ENCODE results near the gene SEC22C. TPM values are rescaled to one million over a fixed set of nuclear protein-coding genes. Genes with fewer than 3 reads are reported as not detected.
A peak's percentile ranks its signal among the peaks of the same experiment; 100 is the strongest.

Gene SEC22C
- total RNA-seq, 2 donors from 2014 or later, result 17.1 to 17.5 TPM

DNA sequence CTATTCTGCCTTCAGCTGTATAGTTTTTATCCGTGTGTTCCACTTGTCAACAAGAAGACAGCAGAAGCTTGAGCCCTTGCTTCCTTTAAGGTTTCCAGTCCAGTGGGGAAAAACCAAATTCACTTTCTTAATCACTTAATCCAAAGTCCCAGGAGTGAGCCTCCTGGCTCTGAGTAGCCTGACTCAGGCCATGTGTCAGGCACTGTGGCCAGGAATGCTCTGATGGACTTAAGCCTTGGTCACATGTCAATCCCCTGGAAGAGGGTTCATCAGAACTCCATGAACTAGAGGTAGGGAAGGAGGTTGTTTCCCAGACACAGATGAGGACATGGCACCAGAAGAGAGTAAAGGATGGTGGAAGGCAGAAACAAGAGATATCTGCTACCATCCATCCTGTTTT, 70.6 kb downstream of the SEC22C start:
- Histone ChIP-seq H3K9ac (ENCODE audit: low read depth in 2 of 2, low read length in 2 of 2) (peak overlapping the region in 1 of 2 donors; percentile 13), H3K36me3 (no peaks in the 10 kb centered on the region), H3K4me1 (peaks cover 32% of the 10 kb centered on the region), H3K4me3 (no peak overlapping the region), H3K27ac (peak overlapping the region; percentile 58), H3K9me3 (no peaks in the 10 kb centered on the region), H3K27me3 (no peaks in the 10 kb centered on the region)
- no peak for TF ChIP-seq CTCF (IDR thresholded peaks at IDR 0.05)
- DNase-seq, result no peak
- intact Hi-C loops (cut with DNase I), result no loop called here

- peaks cover 26% of the 10 kb centered on the region for H3K4me1 ChIP-seq
These were observed 71.4 kb downstream of the SEC22C start for GRCh38 chr3:42510325-42510724.

GRCh38 chr3:42509111-42509510, 72.7 kb downstream of the SEC22C start:
- peak overlapping the region in 1 of 2 donors; percentile 35 for H3K9ac ChIP-seq (ENCODE audit: low read depth in 2 of 2, low read length in 2 of 2)
- H3K27ac ChIP-seq, result no peak overlapping the region
- H3K4me1 ChIP-seq, result peaks cover 22% of the 10 kb centered on the region
- no peak for DNase-seq
- H3K27me3 ChIP-seq, result no peaks in the 10 kb centered on the region
- intact Hi-C loops (cut with DNase I), result no loop called here
- H3K9me3 ChIP-seq, result no peaks in the 10 kb centered on the region
- H3K4me3 ChIP-seq, result no peak overlapping the region
- H3K36me3 ChIP-seq, result no peaks in the 10 kb centered on the region
- no peak for TF ChIP-seq CTCF (IDR thresholded peaks at IDR 0.05)

More at GRCh38 chr3:42510325-42510724, 71.4 kb downstream of the SEC22C start:
- peak; percentile 66 for DNase-seq
- no peaks in the 10 kb centered on the region for H3K27me3 ChIP-seq
- no peaks in the 10 kb centered on the region for H3K36me3 ChIP-seq
- peak overlapping the region in 1 of 2 donors; percentile 35 for H3K9ac ChIP-seq (ENCODE audit: low read depth in 2 of 2, low read length in 2 of 2)
- H3K9me3 ChIP-seq, result no peaks in the 10 kb centered on the region
- intact Hi-C loops (cut with DNase I), result no loop called here
- H3K4me3 ChIP-seq, result no peak overlapping the region
- H3K27ac ChIP-seq, result peak overlapping the region; percentile 58
- no peak for TF ChIP-seq CTCF (IDR thresholded peaks at IDR 0.05)

- Histone ChIP-seq H3K9ac (ENCODE audit: low read depth in 2 of 2, low read length in 2 of 2) (peak overlapping the region in 1 of 2 donors; percentile 85), H3K4me1 (peaks cover 22% of the 10 kb centered on the region), H3K27me3 (no peaks in the 10 kb centered on the region), H3K36me3 (no peaks in the 10 kb centered on the region), H3K9me3 (no peaks in the 10 kb centered on the region), H3K4me3 (no peak overlapping the region), H3K27ac (peak overlapping the region; percentile 83)
- no peak for DNase-seq
- TF ChIP-seq CTCF (IDR thresholded peaks at IDR 0.05), result no peak
- intact Hi-C loops (cut with DNase I), result no loop called here
These were observed 73.2 kb downstream of the SEC22C start for GRCh38 chr3:42508562-42508961.

GRCh38 chr3:42507761-42508335, 73.9 kb downstream of the SEC22C start:
- no peak overlapping the region for H3K4me3 ChIP-seq
- H3K36me3 ChIP-seq, result no peaks in the 10 kb centered on the region
- H3K27me3 ChIP-seq, result no peaks in the 10 kb centered on the region
- intact Hi-C loops (cut with DNase I), result no loop called here
- peak overlapping the region; percentile 83 for H3K27ac ChIP-seq
- no peaks in the 10 kb centered on the region for H3K9me3 ChIP-seq
- no peak for DNase-seq
- TF ChIP-seq CTCF (IDR thresholded peaks at IDR 0.05), result no peak
- peaks cover 22% of the 10 kb centered on the region for H3K4me1 ChIP-seq
- H3K9ac ChIP-seq (ENCODE audit: low read depth in 2 of 2, low read length in 2 of 2), result peak overlapping the region; percentile 36 to 85
